ENCODE measurements around the gene TLE3. TPM values are rescaled to one million over a fixed set of nuclear protein-coding genes. Genes with fewer than 3 reads are reported as not detected.

The TLE3 gene
- polyA plus RNA-seq, 1 donor (not counting 4 experiments of a cell fraction or from before 2014, with no cell fraction given): 8.3 TPM

DNA sequence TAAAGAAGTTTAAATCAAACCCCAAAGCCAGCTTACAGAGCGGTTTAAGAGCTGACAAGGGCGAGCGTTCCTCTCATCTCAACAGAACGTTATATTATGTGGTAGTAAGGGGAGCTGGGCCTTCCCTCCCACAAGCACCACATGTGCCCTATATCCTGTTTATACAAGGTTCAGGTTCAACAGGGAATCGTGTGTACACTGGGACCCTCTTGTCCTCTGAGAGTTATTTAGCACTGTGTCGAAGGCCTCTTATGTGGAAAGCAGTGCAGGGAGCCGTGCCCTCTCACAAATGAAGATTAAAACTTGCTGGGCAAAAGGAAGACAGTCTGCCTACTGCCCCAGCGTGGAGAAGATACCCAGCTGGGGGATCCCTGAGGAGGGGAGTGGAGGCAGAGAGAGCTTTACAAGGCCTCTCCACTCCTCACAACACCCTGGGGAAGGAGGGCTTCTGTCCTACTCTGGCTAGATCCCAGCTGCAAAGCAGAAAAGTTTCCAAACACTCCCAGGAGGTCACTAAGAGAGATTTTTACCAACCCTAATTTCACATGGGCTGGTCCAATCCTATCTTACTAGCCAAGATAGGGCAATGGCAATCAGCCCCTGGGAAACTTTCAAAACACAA lies 2.9 kb downstream of the TLE3 start:
- no peak overlapping the region for H2AFZ ChIP-seq (ENCODE audit: control insufficient read depth, low read length)
- peak overlapping the region; percentile 79 for H3K9ac ChIP-seq (ENCODE audit: control insufficient read depth, extremely low read depth, insufficient read depth, low read length)
- H3K79me2 ChIP-seq (ENCODE audit: control insufficient read depth, insufficient read depth, low read length): peaks cover 17% of the 10 kb centered on the region
- H3K4me3 ChIP-seq (ENCODE audit: control insufficient read depth in 2 of 3, extremely low read depth in 1 of 3, insufficient read depth in 2 of 3, low read depth in 1 of 3, low read length in 3 of 3): peak overlapping the region; percentile 68 to 90 (median 76)
- peak overlapping the region; percentile 91 for H3K4me2 ChIP-seq (ENCODE audit: control insufficient read depth, extremely low read depth, insufficient read depth, low read depth, low read length)
- dilution Hi-C loops (cut with MboI; ENCODE audit: extremely low pct_ligation_motif_present, low sequenced_read_pairs): no loop called here
- no peak overlapping the region for H3K27ac ChIP-seq (ENCODE audit: control insufficient read depth, insufficient read depth, low read length)
- no peak for DNase-seq (ENCODE audit: low read depth, low spot score)
- no peak for FAIRE-seq
- peaks cover 17% of the 10 kb centered on the region for H4K20me1 ChIP-seq (ENCODE audit: control insufficient read depth, extremely low read depth, insufficient read depth, low read length)
- peaks cover 10% of the 10 kb centered on the region for H3K9me1 ChIP-seq (ENCODE audit: control insufficient read depth, extremely low read depth, insufficient read depth, low read length)
- H3K9me3 ChIP-seq (ENCODE audit: control insufficient read depth, low read depth, low read length): no peaks in the 10 kb centered on the region
- peaks cover 49% of the 10 kb centered on the region for H3K4me1 ChIP-seq (ENCODE audit: control insufficient read depth, extremely low read depth, insufficient read depth, low read length)
- H3K36me3 ChIP-seq (ENCODE audit: control insufficient read depth in 2 of 2, extremely low read depth in 1 of 2, insufficient read depth in 2 of 2, low read length in 2 of 2): peaks cover 6 to 10% of the 10 kb centered on the region in 2 experiments
- no peaks in the 10 kb centered on the region for H3K27me3 ChIP-seq (ENCODE audit: control insufficient read depth, extremely low read depth, insufficient read depth, low read length)
- TF ChIP-seq, protein P1, sequence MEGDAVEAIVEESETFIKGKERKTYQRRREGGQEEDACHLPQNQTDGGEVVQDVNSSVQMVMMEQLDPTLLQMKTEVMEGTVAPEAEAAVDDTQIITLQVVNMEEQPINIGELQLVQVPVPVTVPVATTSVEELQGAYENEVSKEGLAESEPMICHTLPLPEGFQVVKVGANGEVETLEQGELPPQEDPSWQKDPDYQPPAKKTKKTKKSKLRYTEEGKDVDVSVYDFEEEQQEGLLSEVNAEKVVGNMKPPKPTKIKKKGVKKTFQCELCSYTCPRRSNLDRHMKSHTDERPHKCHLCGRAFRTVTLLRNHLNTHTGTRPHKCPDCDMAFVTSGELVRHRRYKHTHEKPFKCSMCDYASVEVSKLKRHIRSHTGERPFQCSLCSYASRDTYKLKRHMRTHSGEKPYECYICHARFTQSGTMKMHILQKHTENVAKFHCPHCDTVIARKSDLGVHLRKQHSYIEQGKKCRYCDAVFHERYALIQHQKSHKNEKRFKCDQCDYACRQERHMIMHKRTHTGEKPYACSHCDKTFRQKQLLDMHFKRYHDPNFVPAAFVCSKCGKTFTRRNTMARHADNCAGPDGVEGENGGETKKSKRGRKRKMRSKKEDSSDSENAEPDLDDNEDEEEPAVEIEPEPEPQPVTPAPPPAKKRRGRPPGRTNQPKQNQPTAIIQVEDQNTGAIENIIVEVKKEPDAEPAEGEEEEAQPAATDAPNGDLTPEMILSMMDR (optimal IDR thresholded peaks at IDR 0.05 in 1 of 3, IDR thresholded peaks at IDR 0.05 in 1 of 3, conservative IDR thresholded peaks at IDR 0.05 in 1 of 3; ENCODE audit: extremely low read depth in 1 of 3, insufficient read depth in 2 of 3, low read length in 3 of 3): no peak
- TF ChIP-seq EZH2 (IDR thresholded peaks at IDR 0.05; ENCODE audit: low read length): no peak

DNA sequence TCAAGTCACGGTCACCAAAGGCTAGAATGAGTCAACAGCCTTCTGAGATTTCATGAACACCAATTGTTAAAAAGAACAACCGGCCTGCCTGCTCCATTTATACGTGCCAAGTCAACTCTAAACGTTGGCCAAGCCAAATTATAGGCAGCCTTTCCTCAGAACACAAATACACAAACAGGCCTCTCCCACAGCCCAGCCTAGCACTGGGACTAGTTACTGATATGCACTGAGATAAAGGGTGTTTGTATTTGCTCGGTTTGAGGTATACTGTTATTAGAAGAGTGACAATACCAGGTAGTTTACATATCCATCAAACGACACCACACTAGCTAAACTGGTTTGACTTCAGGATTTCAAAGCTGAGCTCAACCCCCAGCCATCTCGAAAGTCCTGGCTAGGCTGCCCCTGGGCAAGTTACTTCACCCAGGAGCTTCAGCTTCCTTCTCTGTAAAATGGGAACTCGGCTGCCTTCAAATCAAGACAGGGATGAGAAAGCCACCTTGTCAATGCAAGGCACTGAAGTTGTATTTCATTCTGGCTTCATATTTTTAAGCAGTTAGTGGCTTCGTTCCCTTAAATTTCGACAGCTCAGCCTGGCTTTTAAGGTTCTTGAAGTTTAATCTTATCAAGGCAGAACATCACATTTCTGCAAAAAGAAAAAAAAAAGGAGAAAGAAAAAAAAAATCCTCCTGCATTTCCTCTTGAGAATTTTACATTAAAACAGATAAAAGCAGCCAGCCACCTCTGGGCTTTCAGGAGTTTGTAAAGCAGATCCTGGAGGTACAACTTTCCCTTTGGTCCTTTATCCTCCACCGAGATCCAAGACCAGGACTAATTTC lies 4.0 kb downstream of the TLE3 start:
- peak overlapping the region in 1 of 3 experiments; percentile 15 for H3K4me3 ChIP-seq (ENCODE audit: control insufficient read depth in 2 of 3, extremely low read depth in 1 of 3, insufficient read depth in 2 of 3, low read depth in 1 of 3, low read length in 3 of 3)

More for the DNA sequence above, 4.0 kb downstream of the TLE3 start:
- no peak for TF ChIP-seq EZH2 (IDR thresholded peaks at IDR 0.05; ENCODE audit: low read length)
- TF ChIP-seq, protein P1 (optimal IDR thresholded peaks at IDR 0.05 in 1 of 3, IDR thresholded peaks at IDR 0.05 in 1 of 3, conservative IDR thresholded peaks at IDR 0.05 in 1 of 3; ENCODE audit: extremely low read depth in 1 of 3, insufficient read depth in 2 of 3, low read length in 3 of 3): no peak
- Histone ChIP-seq H3K4me2 (ENCODE audit: control insufficient read depth, extremely low read depth, insufficient read depth, low read depth, low read length) (peak overlapping the region; percentile 60), H3K27ac (ENCODE audit: control insufficient read depth, insufficient read depth, low read length) (no peak overlapping the region), H3K79me2 (ENCODE audit: control insufficient read depth, insufficient read depth, low read length) (peaks cover 17% of the 10 kb centered on the region), H3K36me3 (ENCODE audit: control insufficient read depth in 2 of 2, extremely low read depth in 1 of 2, insufficient read depth in 2 of 2, low read length in 2 of 2) (peaks cover 6 to 17% of the 10 kb centered on the region in 2 experiments), H3K27me3 (ENCODE audit: control insufficient read depth, extremely low read depth, insufficient read depth, low read length) (no peaks in the 10 kb centered on the region), H4K20me1 (ENCODE audit: control insufficient read depth, extremely low read depth, insufficient read depth, low read length) (peaks cover 17% of the 10 kb centered on the region), H2AFZ (ENCODE audit: control insufficient read depth, low read length) (no peak overlapping the region), H3K9me1 (ENCODE audit: control insufficient read depth, extremely low read depth, insufficient read depth, low read length) (peaks cover 10% of the 10 kb centered on the region), H3K9me3 (ENCODE audit: control insufficient read depth, low read depth, low read length) (no peaks in the 10 kb centered on the region), H3K9ac (ENCODE audit: control insufficient read depth, extremely low read depth, insufficient read depth, low read length) (no peak overlapping the region), H3K4me1 (ENCODE audit: control insufficient read depth, extremely low read depth, insufficient read depth, low read length) (peaks cover 49% of the 10 kb centered on the region)
- dilution Hi-C loops (cut with MboI; ENCODE audit: extremely low pct_ligation_motif_present, low sequenced_read_pairs): no loop called here
- no peak for DNase-seq (ENCODE audit: low read depth, low spot score)
- FAIRE-seq: peak; percentile 5
